Measurements from ENCODE around the gene CD8B. TPM values are rescaled to one million over a fixed set of nuclear protein-coding genes. Genes with fewer than 3 reads are reported as not detected.

Gene CD8B
- total and polyA plus RNA-seq, 2 of the 13 experiments (the other 11 are each of a cell fraction or from before 2014, with no cell fraction given) = 0.04 TPM; not detected in 1

DNA sequence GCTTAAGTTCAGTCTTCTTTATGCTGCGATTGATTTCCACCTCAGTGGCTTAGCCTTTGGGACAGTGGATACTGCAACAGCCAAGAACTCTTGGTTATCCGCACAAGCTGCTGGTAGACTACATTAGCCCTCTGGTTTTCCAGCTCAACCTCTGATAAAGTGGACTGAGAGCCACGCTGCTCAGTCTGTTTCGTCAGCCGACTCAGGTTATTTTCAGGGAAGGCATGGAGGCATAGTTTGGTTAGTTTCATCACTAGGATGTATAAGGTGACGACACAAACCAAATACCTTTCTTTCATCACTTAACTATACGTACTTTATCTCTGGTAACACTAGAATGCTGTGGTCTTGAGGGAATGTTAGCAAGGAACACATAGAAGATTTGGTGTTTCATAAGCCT is 85.2 kb downstream of the CD8B start:
- Histone ChIP-seq H3K79me2 (ENCODE audit: insufficient read depth, low read length) (no peaks in the 10 kb centered on the region), H3K27ac (ENCODE audit: extremely low read length, insufficient read depth, low read length) (no peak overlapping the region), H3K4me3 (replicated peaks in 1 of 3; ENCODE audit: insufficient read depth in 1 of 3, low read depth in 2 of 3, low read length in 3 of 3) (no peak overlapping the region), H3K27me3 (ENCODE audit: control insufficient read depth in 1 of 2, insufficient read depth in 2 of 2, low read length in 2 of 2) (no peaks in the 10 kb centered on the region), H3K9me3 (ENCODE audit: low read length) (no peaks in the 10 kb centered on the region), H3K36me3 (replicated peaks in 1 of 2; ENCODE audit: control insufficient read depth in 1 of 2, insufficient read depth in 2 of 2, low read length in 2 of 2) (peaks cover 14 to 43% of the 10 kb centered on the region in 2 experiments), H3K9ac (ENCODE audit: insufficient read depth, low read depth, low read length) (no peak overlapping the region), H4K20me1 (ENCODE audit: insufficient read depth, low read length) (no peaks in the 10 kb centered on the region), H3K4me1 (ENCODE audit: insufficient read depth, low read length) (peaks cover 11% of the 10 kb centered on the region), H2AFZ (ENCODE audit: low read length) (no peak overlapping the region), H3K4me2 (ENCODE audit: low read depth, low read length) (no peak overlapping the region)
- whole genome bisulfite sequencing (ENCODE audit: low lambda C conversion rate) = 96% methylated on average over 7 of the region's 7 CpGs
- DNase-seq (ENCODE audit: low spot score) = no peak
- no peak for TF ChIP-seq NR2F6 (IDR thresholded peaks at IDR 0.05)
- no peak for TF ChIP-seq NR2F6 (CRISPR knock-in tag; IDR thresholded peaks at IDR 0.05)
- TF ChIP-seq TOPORS (CRISPR knock-in tag; IDR thresholded peaks at IDR 0.05) = no peak
- no peak for TF ChIP-seq FOSL2 (CRISPR knock-in tag; IDR thresholded peaks at IDR 0.05)
- TF ChIP-seq RBM22 (optimal IDR thresholded peaks at IDR 0.05; ENCODE audit: low read length) = peak; percentile 80
- TF ChIP-seq, protein P1, sequence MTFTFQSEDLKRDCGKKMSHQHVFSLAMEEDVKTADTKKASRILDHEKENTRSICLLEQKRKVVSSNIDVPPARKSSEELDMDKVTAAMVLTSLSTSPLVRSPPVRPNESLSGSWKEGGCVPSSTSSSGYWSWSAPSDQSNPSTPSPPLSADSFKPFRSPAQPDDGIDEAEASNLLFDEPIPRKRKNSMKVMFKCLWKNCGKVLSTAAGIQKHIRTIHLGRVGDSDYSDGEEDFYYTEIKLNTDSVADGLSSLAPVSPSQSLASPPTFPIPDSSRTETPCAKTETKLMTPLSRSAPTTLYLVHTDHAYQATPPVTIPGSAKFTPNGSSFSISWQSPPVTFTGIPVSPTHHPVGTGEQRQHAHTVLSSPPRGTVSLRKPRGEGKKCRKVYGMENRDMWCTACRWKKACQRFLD (CRISPR knock-in tag; IDR thresholded peaks at IDR 0.05; ENCODE audit: borderline replicate concordance) = no peak
- TF ChIP-seq DR1 (CRISPR knock-in tag; IDR thresholded peaks at IDR 0.05) = no peak
- TF ChIP-seq ZNF501 (CRISPR knock-in tag; IDR thresholded peaks at IDR 0.05) = no peak
- TF ChIP-seq TOE1 (CRISPR knock-in tag; IDR thresholded peaks at IDR 0.05) = no peak
- POLR2A ChIA-PET = no interaction called here
- CTCF ChIA-PET (ENCODE audit: low intra/inter-chr PET ratio, low total read pairs) = no interaction called here
- intact Hi-C loops (cut with micrococcal nuclease; ENCODE audit: unreplicated experiment) = no loop called here
- BruUV-seq (replicated peaks) = no TSS peak
- no peak for FAIRE-seq
- in situ Hi-C loops (cut with HindIII; ENCODE audit: extremely low pct_ligation_motif_present, low pct_unique_long_range_greater_than_20kb) = no loop called here
- no peak for ATAC-seq

DNA sequence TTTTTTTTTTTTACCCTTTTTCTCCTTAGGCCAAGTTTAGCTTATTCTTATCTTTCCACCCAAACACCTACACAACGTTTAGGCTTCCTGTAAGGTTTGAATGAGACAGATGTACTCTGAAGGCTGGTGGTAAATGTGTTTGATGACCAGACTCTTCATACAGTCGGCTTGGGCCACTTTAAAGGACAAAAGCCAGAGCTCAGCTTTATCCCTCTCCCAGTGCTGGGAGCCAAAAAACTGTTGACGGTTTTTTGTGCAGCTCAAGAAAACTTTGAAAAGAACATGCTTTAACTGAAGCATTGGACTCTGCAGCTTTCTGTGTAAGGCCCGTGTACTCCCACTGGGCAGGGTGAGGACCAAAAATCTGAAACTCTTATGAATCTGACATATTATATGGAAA is 86.3 kb downstream of the CD8B start:
- Histone ChIP-seq H3K36me3 (replicated peaks in 1 of 2; ENCODE audit: control insufficient read depth in 1 of 2, insufficient read depth in 2 of 2, low read length in 2 of 2) (peaks cover 21 to 55% of the 10 kb centered on the region in 2 experiments), H3K9ac (ENCODE audit: insufficient read depth, low read depth, low read length) (no peak overlapping the region), H3K4me2 (ENCODE audit: low read depth, low read length) (no peak overlapping the region), H2AFZ (ENCODE audit: low read length) (no peak overlapping the region), H3K4me3 (replicated peaks in 1 of 3; ENCODE audit: insufficient read depth in 1 of 3, low read depth in 2 of 3, low read length in 3 of 3) (no peak overlapping the region), H3K4me1 (ENCODE audit: insufficient read depth, low read length) (peaks cover 11% of the 10 kb centered on the region), H3K79me2 (ENCODE audit: insufficient read depth, low read length) (no peaks in the 10 kb centered on the region), H3K27ac (ENCODE audit: extremely low read length, insufficient read depth, low read length) (no peak overlapping the region), H4K20me1 (ENCODE audit: insufficient read depth, low read length) (no peaks in the 10 kb centered on the region), H3K9me3 (ENCODE audit: low read length) (no peaks in the 10 kb centered on the region), H3K27me3 (ENCODE audit: control insufficient read depth in 1 of 2, insufficient read depth in 2 of 2, low read length in 2 of 2) (no peaks in the 10 kb centered on the region)
- FAIRE-seq (no peak), ATAC-seq (no peak), DNase-seq (ENCODE audit: low spot score) (no peak)
- CTCF ChIA-PET (ENCODE audit: low intra/inter-chr PET ratio, low total read pairs) = no interaction called here
- 92% methylated on average over 4 of the region's 4 CpGs for WGBS (ENCODE audit: low lambda C conversion rate)
- TF ChIP-seq MED13 (CRISPR knock-in tag; IDR thresholded peaks at IDR 0.05) (no peak), ZNF766 (CRISPR knock-in tag; IDR thresholded peaks at IDR 0.05; ENCODE audit: borderline replicate concordance) (no peak), REPIN1 (CRISPR knock-in tag; IDR thresholded peaks at IDR 0.05; ENCODE audit: borderline replicate concordance, low read depth) (no peak), ZNF883 (CRISPR knock-in tag; IDR thresholded peaks at IDR 0.05; ENCODE audit: not compliant biosample characterization) (no peak), IKZF4 (CRISPR knock-in tag; IDR thresholded peaks at IDR 0.05; ENCODE audit: borderline replicate concordance, low read depth, not compliant biosample characterization) (no peak), MXI1 (IDR thresholded peaks at IDR 0.05; ENCODE audit: borderline replicate concordance, low read depth, low read length) (no peak), JUNB (CRISPR knock-in tag; IDR thresholded peaks at IDR 0.05; ENCODE audit: borderline replicate concordance) (no peak), ZNF691 (CRISPR knock-in tag; IDR thresholded peaks at IDR 0.05; ENCODE audit: borderline replicate concordance, low read depth) (no peak)
- intact Hi-C loops (cut with micrococcal nuclease; ENCODE audit: unreplicated experiment) = no loop called here
- POLR2A ChIA-PET = no interaction called here
- BruUV-seq (replicated peaks) = TSS peak; percentile 22
- in situ Hi-C loops (cut with HindIII; ENCODE audit: extremely low pct_ligation_motif_present, low pct_unique_long_range_greater_than_20kb) = no loop called here
